Measurements from ENCODE around the gene ERGIC2.

Gene ERGIC2

GRCh38 chr12:29374012-29374411 lies 7.0 kb downstream of the ERGIC2 start:
- no peak for FAIRE-seq

GRCh38 chr12:29365091-29365490 lies 15.9 kb downstream of the ERGIC2 start:
- FAIRE-seq: no peak

- FAIRE-seq: no peak
These were observed 26.0 kb downstream of the ERGIC2 start for GRCh38 chr12:29354954-29355353.

- no peak for FAIRE-seq
These were observed 30.9 kb downstream of the ERGIC2 start for GRCh38 chr12:29350080-29350479.

GRCh38 chr12:29346769-29347421 lies 34.1 kb downstream of the ERGIC2 start:
- no peak for FAIRE-seq

GRCh38 chr12:29343022-29343799 lies 37.8 kb downstream of the ERGIC2 start:
- no peak for FAIRE-seq

GRCh38 chr12:29337325-29337724 lies 43.6 kb downstream of the ERGIC2 start:
- no peak for FAIRE-seq

GRCh38 chr12:29334937-29335336 lies 46.0 kb downstream of the ERGIC2 start:
- no peak for FAIRE-seq

GRCh38 chr12:29333178-29333577 lies 47.8 kb downstream of the ERGIC2 start:
- FAIRE-seq: no peak

GRCh38 chr12:29329411-29329810 lies 51.6 kb downstream of the ERGIC2 start:
- no peak for FAIRE-seq

- no peak for FAIRE-seq
These were observed 58.8 kb downstream of the ERGIC2 start for GRCh38 chr12:29322157-29322556.

- no peak for FAIRE-seq
These were observed 60.5 kb downstream of the ERGIC2 start for GRCh38 chr12:29320295-29321085.

GRCh38 chr12:29317556-29318363 lies 63.2 kb downstream of the ERGIC2 start:
- FAIRE-seq: no peak

GRCh38 chr12:29316752-29317151 lies 64.2 kb downstream of the ERGIC2 start:
- FAIRE-seq: no peak

GRCh38 chr12:29314416-29314815 lies 66.6 kb downstream of the ERGIC2 start:
- FAIRE-seq: no peak

GRCh38 chr12:29310899-29311298 lies 70.1 kb downstream of the ERGIC2 start:
- no peak for FAIRE-seq

GRCh38 chr12:29309320-29309902 lies 71.6 kb downstream of the ERGIC2 start:
- peak; percentile 90 for FAIRE-seq

GRCh38 chr12:29306682-29307081 lies 74.3 kb downstream of the ERGIC2 start:
- FAIRE-seq: no peak

- no peak for FAIRE-seq
These were observed 74.7 kb downstream of the ERGIC2 start for GRCh38 chr12:29306266-29306665.

GRCh38 chr12:29304388-29304787 lies 76.6 kb downstream of the ERGIC2 start:
- no peak for FAIRE-seq

GRCh38 chr12:29301114-29301513 lies 79.9 kb downstream of the ERGIC2 start:
- FAIRE-seq: no peak

- FAIRE-seq: no peak
These were observed 81.3 kb downstream of the ERGIC2 start for GRCh38 chr12:29299633-29300032.
